Stimulated activated CD4-positive, alpha-beta T cell treated with anti-CD3 and anti-CD28 coated beads, Interleukin-12 subunit alpha, Interleukin-12 subunit beta, amount 100 ng/mL, for 24 hours (primary cell): Measurements from ENCODE around the gene AHRR.

Experiments used
- DNase-seq, 2 experiments: peaks; one replicate each; pipeline ENCODE4 v3.0.0-alpha.2; 2020; ENCODE audit warnings: low read depth in 2 of 2

The AHRR gene

DNA sequence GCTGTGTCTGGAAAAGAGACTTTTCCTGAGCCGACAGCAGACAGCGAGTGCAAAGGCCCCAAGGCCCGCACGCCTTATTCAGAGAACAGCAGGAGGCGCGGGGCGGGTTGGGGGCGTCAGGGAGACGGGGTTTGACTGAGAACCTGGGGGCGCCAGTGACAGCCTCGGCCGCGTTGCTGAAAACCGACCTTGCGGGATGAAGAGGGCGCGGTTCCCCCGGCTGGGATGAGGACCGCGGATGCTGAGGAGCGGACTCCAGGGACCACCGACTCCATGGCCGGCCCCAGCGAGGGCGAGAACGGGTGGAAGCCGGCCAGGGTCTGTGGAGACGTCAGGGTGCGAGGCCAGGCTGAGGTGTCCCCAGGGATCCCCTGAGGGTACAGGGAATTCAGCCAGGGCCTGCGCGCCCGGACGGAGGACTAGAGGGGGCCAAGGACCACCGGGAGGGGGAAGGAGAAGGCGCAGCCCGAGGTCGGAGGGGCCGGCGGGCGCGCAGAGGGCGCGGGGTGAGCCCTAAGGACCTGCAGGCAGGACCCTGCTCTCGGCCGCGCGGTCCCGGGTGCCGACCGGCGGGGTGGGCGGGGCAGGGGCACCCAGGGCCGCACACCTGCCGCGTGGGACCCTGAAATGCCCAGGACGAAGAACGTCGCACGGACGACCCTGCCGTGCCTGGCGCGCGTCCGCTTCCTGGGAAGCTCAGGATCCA is 837 bp upstream of the AHRR start:
- DNase-seq: no peak

GRCh38 chr5:321726-322251 is 275 bp downstream of the AHRR start:
- no peak for DNase-seq

DNA sequence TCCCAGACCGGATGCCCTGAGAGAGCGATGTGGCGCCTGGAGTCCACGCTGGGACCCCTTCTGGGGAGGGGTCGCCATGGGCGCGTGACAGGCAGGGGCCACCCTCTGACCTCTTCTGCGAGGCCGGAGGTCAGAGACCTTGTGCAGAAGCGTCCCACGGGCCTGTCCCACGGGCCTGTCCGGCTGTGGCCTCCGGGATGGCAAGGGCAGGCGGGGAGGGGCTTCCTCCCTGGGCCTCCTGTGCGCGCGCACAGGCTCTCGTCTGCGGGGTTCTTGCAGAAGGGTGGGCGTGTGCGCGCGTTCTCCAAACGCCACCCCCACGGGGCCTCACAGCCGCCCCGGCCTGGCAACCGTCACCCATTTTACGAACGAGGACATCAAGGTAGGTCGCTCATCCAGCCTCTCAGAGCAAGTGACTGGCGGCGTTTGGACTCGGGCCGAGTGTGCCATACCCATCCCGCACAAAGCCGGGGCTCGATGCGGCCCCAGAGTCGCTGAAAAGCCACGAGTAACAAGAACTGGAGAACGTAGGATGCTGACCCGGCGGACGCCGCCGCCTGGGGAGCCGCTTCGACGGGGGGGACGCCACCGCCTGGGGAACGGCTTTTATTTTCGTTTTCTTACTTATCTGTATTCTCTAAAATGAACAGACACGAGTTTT is 897 bp downstream of the AHRR start:
- no peak for DNase-seq

GRCh38 chr5:322942-323879 is 1.7 kb downstream of the AHRR start:
- DNase-seq: no peak

GRCh38 chr5:324736-325612 is 3.5 kb downstream of the AHRR start:
- DNase-seq: no peak

GRCh38 chr5:326109-326508 is 4.6 kb downstream of the AHRR start:
- no peak for DNase-seq

GRCh38 chr5:329121-329735 is 7.7 kb downstream of the AHRR start:
- DNase-seq: no peak

GRCh38 chr5:329768-330167 is 8.3 kb downstream of the AHRR start:
- DNase-seq: no peak

GRCh38 chr5:332843-333242 is 11.3 kb downstream of the AHRR start:
- DNase-seq: peak in 1 of 2 experiments; percentile 50

- DNase-seq: no peak
Measured at GRCh38 chr5:333945-334344, 12.4 kb downstream of the AHRR start.

DNA sequence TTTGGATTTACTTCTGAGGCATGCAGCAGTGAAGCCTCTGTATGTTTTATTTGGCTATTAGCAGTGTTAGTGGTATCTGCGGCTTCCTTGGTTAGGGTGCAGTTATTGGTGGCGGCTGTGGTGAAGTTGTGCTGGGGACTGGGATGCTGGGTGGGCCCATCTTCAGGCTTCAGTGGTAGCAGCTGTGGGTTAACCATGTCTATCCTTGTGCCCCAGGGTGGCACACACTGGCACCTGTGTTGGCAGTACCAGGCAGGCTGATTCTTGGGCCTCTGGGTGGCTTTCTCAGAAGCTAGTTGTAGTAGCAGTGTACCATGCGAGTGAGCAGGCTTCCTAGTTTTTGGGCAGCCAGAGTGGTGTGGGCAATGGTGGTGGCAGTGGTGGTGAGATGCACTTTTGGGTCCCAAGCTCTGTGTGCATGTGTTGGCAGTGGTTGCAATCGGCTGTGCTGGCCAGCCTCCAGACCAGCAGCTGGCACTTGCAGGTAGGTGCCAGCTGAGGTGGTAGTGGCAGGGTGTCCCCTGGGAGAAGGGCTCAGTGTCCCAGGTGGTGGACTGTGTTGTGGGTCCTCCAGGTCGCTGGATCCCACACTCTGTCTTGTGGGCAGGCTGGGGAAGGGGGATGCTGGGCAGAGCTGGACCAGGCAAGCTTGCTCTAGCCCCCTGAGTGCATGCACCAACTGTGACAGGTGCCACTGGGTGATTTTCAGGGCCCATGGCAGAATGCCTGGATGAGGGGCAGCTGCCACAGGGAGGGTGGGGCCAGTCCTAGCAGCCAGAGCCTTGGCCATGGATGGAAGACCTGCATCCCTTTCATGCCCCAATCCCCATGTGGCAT is 13.6 kb downstream of the AHRR start:
- DNase-seq: no peak

DNA sequence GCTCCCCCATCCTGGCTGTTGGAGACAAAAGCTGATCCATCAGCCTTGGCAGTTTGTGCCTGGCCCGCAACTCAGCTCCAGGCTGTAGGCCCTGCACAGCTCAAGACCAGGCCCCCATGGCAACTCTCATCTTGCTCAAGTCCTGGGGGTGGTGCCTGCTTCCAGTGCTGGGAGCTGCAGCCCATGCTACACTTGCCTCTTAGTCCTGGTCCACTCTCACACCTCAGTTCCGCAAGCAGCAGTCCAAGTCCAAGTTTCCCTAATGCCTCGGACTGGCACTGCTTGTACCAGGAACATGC is 14.2 kb downstream of the AHRR start:
- no peak for DNase-seq

- no peak for DNase-seq
Measured at GRCh38 chr5:337563-338130, 16.1 kb downstream of the AHRR start.

DNA sequence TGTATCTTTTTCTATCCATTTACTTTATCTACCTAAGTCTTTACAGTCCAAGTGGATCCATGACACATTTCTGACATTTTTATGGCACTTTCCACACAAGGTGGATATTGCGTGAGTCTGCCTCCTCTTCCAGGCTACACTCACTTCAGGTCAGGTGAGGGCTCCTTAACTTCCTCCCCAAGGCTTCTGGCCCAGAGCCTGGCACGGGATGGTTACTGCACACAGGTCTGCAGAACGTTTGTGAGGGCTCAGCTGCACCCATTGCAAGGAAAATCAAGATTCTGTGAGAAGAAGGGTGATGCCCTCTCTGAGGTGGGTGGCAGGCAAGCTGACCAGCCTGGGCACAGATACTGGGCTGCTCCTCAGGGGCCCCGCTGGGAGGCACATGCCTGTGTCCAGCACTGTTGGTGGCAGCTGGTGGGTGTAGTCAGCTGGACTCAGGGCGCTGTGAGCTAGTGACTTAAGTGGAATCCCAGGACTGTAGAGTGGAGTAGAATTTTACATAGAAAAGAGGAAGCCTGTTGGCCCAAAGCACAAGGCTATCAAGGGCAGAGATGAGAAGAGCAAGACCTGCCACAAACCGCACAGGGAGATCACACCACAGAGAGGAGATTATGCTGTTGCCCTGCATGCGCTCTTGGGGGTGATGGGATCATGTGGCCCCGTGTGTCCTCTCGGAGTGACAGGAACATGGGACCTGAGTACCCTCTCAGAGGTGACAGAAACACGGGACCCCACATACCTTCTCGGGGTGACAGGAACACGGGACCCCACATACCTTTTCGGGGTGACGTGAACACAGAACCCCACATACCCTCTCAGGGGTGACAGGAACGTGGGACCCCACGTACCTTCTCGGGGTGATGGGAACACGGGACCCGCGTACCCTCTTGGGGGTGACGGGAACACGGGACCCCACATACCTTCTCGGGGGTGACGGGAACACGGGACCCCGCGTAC is 21.3 kb downstream of the AHRR start:
- DNase-seq: no peak

DNA sequence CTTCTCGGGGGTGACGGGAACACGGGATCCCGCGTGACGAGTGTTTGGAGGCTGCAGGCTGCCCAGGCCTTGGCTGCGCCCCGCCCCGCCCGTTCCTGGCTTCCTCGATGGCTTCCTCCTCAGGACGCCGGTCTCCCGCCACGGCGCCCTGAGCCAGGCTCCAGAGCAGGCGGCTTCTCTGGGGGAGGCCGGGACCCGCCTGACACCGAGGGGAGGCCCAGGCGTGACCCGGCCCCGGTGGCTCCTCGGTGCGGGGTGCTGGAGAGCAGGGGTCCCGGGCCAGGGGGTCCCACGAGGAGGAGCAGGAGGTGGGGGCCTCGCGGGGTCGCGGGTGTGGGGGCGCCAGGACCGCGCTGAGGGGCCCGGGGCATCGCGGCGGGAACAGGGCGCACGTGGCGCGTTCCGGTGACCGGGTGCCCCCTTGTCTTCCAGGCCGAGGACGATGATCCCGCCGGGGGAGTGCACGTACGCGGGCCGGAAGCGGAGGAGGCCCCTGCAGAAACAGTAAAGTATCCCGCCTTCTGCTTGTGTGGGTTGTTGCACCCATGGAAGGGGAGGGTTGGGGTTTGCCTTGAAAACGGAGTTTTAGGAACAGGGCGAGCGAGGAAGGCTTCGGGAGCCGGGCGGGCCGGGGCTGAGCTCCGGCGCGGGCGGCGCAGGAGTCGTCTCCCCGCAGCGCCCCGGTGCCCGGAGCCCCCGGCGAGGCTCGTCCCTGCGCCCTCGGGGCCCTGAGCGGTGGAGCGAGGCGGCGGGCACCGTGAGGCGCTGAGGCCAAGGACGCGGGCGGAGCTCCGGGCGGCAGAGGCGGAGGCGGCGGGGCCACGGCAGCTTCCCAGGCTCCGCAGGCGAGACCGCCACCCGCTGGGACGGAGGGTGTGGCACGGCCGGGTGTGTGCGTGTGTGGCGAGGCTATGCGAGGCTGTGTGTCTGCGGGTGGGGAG is 22.2 kb downstream of the AHRR start:
- DNase-seq: peak in 1 of 2 experiments; percentile 43

DNA sequence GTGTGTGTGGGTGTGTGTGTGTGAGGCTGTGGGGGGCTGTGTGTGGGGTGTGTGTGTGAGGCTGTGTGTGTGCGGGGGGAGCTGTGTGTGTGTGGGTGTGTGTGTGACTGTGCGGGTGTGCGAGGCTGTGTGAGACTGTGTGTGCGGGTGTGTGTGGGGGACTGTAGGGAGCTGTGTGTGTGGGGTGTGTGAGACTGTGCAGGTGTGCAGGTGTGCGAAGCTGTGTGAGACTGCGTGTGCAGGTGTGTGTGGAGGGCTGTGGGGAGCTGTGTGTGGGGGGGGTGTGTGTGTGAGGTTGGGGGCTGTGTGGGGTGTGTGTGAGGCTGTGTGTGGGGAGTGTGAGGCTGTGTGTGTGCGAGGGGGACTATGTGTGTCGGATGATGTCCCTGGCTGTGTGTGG is 23.2 kb downstream of the AHRR start:
- DNase-seq: no peak

DNA sequence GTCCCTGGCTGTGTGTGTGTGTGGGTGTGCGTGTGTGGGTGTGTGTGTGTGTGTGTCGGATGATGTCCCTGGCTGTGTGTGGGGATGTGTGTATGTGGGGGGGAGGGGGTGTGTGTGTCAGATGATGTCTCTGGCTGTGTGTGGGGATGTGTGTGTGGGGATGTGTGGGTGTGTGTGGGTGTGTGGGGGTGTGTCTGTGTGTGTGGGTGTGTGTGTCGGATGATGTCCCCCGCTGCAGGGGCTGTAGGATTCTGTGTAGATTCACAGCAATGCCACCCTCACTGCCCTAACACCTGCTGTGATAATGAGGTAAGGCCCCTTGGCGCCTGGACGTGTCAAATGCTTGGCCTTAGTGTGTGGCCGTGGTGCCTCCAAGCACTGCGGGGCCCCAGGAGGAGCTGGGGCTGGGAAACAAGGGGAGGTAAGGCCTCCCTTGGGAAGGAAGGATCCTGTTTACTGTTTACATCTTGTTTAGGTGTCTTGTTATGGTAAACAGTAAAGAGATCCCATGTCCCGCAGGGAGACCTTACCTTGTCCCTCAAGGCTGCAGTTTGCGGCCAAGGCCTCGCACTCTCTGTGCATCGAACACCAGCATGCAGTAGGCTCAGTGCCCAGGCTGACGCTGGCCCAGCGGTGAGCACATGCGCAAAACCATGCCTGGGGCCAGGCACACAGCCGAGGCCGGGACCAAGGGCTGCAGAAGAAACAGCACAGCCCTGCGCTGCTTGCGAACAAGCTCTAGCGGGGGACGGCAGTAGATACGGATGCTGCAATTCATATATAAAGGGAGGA is 24.1 kb downstream of the AHRR start:
- DNase-seq: no peak
